ENCODE results near the gene LHX2. TPM values are rescaled to one million over a fixed set of nuclear protein-coding genes. Genes with fewer than 3 reads are reported as not detected.
A peak's percentile ranks its signal among the peaks of the same experiment; 100 is the strongest.

Gene LHX2
- total RNA-seq, 1 experiment from 2014 or later: not detected

- no peak for DNase-seq
- Histone ChIP-seq H3K4ac (ENCODE audit: low read depth, low read length) (no peak overlapping the region), H3K79me1 (ENCODE audit: insufficient read depth, low read depth, low read length, poor library complexity, severe bottlenecking) (no peaks in the 10 kb centered on the region), H3K9me3 (ENCODE audit: control insufficient read depth, low read depth, low read length) (no peaks in the 10 kb centered on the region), H2BK20ac (ENCODE audit: low read depth, low read length, poor library complexity, severe bottlenecking) (no peak overlapping the region), H3K4me1 (ENCODE audit: insufficient read depth, low read length) (peaks cover 9% of the 10 kb centered on the region), H2BK120ac (ENCODE audit: low read depth, low read length, poor library complexity, severe bottlenecking) (no peak overlapping the region), H3K14ac (ENCODE audit: insufficient read depth, low read length) (no peak overlapping the region), H3K56ac (ENCODE audit: insufficient read length, low read depth, low read length) (no peak overlapping the region), H2AK5ac (ENCODE audit: insufficient read length, low read length) (no peak overlapping the region), H3K79me2 (ENCODE audit: insufficient read depth, low read length) (no peaks in the 10 kb centered on the region), H4K91ac (ENCODE audit: insufficient read length, low read depth, low read length) (no peak overlapping the region), H2BK12ac (ENCODE audit: insufficient read length, low read depth, low read length) (no peak overlapping the region), H3K27me3 (ENCODE audit: insufficient read depth, low read length) (peaks cover 88% of the 10 kb centered on the region), H4K8ac (replicated peaks; ENCODE audit: insufficient read length, low read depth, low read length) (no peak overlapping the region), H3K27ac (ENCODE audit: insufficient read length, low read depth, low read length) (no peak overlapping the region), H3K23me2 (ENCODE audit: insufficient read length, low read depth, low read length, poor library complexity, severe bottlenecking) (peaks cover 14% of the 10 kb centered on the region), H2BK15ac (ENCODE audit: low read depth, low read length) (no peak overlapping the region), H4K5ac (ENCODE audit: insufficient read length, low read depth, low read length) (no peak overlapping the region), H4K20me1 (ENCODE audit: control insufficient read depth, insufficient read depth, insufficient read length) (peaks cover 3% of the 10 kb centered on the region), H3K4me2 (ENCODE audit: insufficient read depth, insufficient read length, low read length) (peak overlapping the region; percentile 75), H3K9ac (ENCODE audit: extremely low read depth, insufficient read length, low read length) (no peak overlapping the region), H3K23ac (ENCODE audit: insufficient read length, low read depth, low read length) (no peak overlapping the region), H3K18ac (ENCODE audit: insufficient read length, low read depth, low read length) (no peak overlapping the region), H2AFZ (ENCODE audit: low read length) (no peak overlapping the region), H2BK5ac (ENCODE audit: insufficient read length, low read length) (no peak overlapping the region), H3T11ph (ENCODE audit: low read length) (no peak overlapping the region)
- H3K4me3 Mint-ChIP-seq: peak overlapping the region in 1 of 2 experiments; percentile 82; a peak in 3 of 5 replicates
- peaks cover 35 to 64% of the 10 kb centered on the region in 2 experiments for H3K4me1 Mint-ChIP-seq
- no peak for TF ChIP-seq CTCF (conservative IDR thresholded peaks at IDR 0.05)
- no peak overlapping the region for H3K27ac Mint-ChIP-seq
- no CpG with 5 or more reads among the region's 29 CpGs for WGBS (ENCODE audit: extremely low coverage, insufficient read length, low lambda C conversion rate)
- H3K27me3 Mint-ChIP-seq (ENCODE audit: low read depth): peaks cover 98% of the 10 kb centered on the region
- no peaks in the 10 kb centered on the region; a peak in 1 of 7 replicates for H3K36me3 Mint-ChIP-seq (ENCODE audit: insufficient read depth in 1 of 3, low read depth in 3 of 3)
- H3K9me3 Mint-ChIP-seq: peaks cover 2 to 13% of the 10 kb centered on the region in 2 experiments; a peak in 1 of 5 replicates
These were observed 1.9 kb upstream of the LHX2 start for GRCh38 chr9:124009531-124010217.

Measured in H9 (cell line).